HepG2 (cell line): ENCODE measurements around the gene ST6GALNAC6. TPM values are rescaled to one million over a fixed set of nuclear protein-coding genes. Genes with fewer than 3 reads are reported as not detected.

Source experiments
- ELF1 ChIP-seq: sonication (generic); formaldehyde crosslinking; IDR thresholded peaks from 2 replicates; pipeline ENCODE4 v1.4.0; 2020; ENCODE audit warnings: missing genetic modification reagents
- ETV6 ChIP-seq: sonication (generic); formaldehyde crosslinking; conservative IDR thresholded peaks from 2 replicates; pipeline ENCODE4 v1.4.0; 2020; ENCODE audit warnings: missing genetic modification reagents
- HES4 ChIP-seq: sonication (generic); formaldehyde crosslinking; IDR thresholded peaks from 2 replicates; pipeline ENCODE4 v1.9.0; 2021; ENCODE audit warnings: mild to moderate bottlenecking, missing genetic modification reagents, borderline replicate concordance
- HNRNPK ChIP-seq: fragments of 200-400 bp; formaldehyde crosslinking; IDR thresholded peaks from 2 replicates; pipeline ENCODE4 v1.6.1; 2018; ENCODE audit warnings: low read length, low read depth, moderate library complexity, mild to moderate bottlenecking; ENCODE audit not compliant: poor library complexity, severe bottlenecking
- HNRNPL ChIP-seq: fragments of 200-400 bp; formaldehyde crosslinking; IDR thresholded peaks from 2 replicates; pipeline ENCODE4 v1.6.1; 2017; ENCODE audit warnings: mild to moderate bottlenecking, low read depth, low read length
- KLF12 ChIP-seq: sonication (generic); formaldehyde crosslinking; IDR thresholded peaks from 2 replicates; pipeline ENCODE4 v1.4.0; 2020; ENCODE audit warnings: missing genetic modification reagents, borderline replicate concordance
- MLLT10 ChIP-seq: sonication (generic); formaldehyde crosslinking; IDR thresholded peaks from 2 replicates; pipeline ENCODE4 v1.4.0; 2020; ENCODE audit warnings: missing genetic modification reagents
- MXD4 ChIP-seq: IDR thresholded peaks from 2 replicates; pipeline ENCODE4 v1.6.1; 2016; ENCODE audit warnings: mild to moderate bottlenecking, missing biosample characterization, missing genetic modification reagents
- PATZ1 ChIP-seq: sonication (generic); formaldehyde crosslinking; IDR thresholded peaks from 2 replicates; pipeline ENCODE4 v1.4.0; 2020; ENCODE audit warnings: missing genetic modification reagents
- PHF20 ChIP-seq: sonication (generic); formaldehyde crosslinking; IDR thresholded peaks from 2 replicates; pipeline ENCODE4 v1.5.0; 2020; ENCODE audit warnings: mild to moderate bottlenecking, missing genetic modification reagents
- PHF8 ChIP-seq: sonication (generic); formaldehyde crosslinking; IDR thresholded peaks from 2 replicates; pipeline ENCODE4 v1.5.0; 2020; ENCODE audit warnings: missing genetic modification reagents
- XRCC5 ChIP-seq: fragments of 200-400 bp; formaldehyde crosslinking; optimal IDR thresholded peaks from 2 replicates; pipeline ENCODE3; 2017; ENCODE audit warnings: mild to moderate bottlenecking, low read length
- YEATS2 ChIP-seq: sonication (generic); formaldehyde crosslinking; IDR thresholded peaks from 2 replicates; pipeline ENCODE4 v1.4.0; 2020; ENCODE audit warnings: missing genetic modification reagents, borderline replicate concordance
- ZBTB25 ChIP-seq: IDR thresholded peaks from 2 replicates; pipeline ENCODE4 v1.6.1; 2018; ENCODE audit warnings: missing genetic modification reagents
- ZNF12 ChIP-seq: sonication (generic); formaldehyde crosslinking; IDR thresholded peaks from 2 replicates; pipeline ENCODE4 v1.5.0; 2020; ENCODE audit warnings: missing genetic modification reagents
- ZNF382 ChIP-seq: sonication (generic); formaldehyde crosslinking; IDR thresholded peaks from 2 replicates; pipeline ENCODE4 v1.5.0; 2020; ENCODE audit warnings: missing genetic modification reagents, mild to moderate bottlenecking, borderline replicate concordance
- ZNF530 ChIP-seq: sonication (generic); formaldehyde crosslinking; IDR thresholded peaks from 2 replicates; pipeline ENCODE4 v1.5.0; 2020; ENCODE audit warnings: low read depth, mild to moderate bottlenecking, missing genetic modification reagents
- ZNF549 ChIP-seq: sonication (generic); formaldehyde crosslinking; IDR thresholded peaks from 2 replicates; pipeline ENCODE4 v1.5.0; 2020; ENCODE audit warnings: missing genetic modification reagents
- ZNF614 ChIP-seq: IDR thresholded peaks from 2 replicates; pipeline ENCODE4 v1.6.1; 2018; ENCODE audit warnings: missing biosample characterization, missing genetic modification reagents, inconsistent platforms, borderline replicate concordance
- ZNF629 ChIP-seq: sonication (generic); formaldehyde crosslinking; conservative IDR thresholded peaks from 2 replicates; pipeline ENCODE4 v1.5.0; 2020; ENCODE audit warnings: missing genetic modification reagents
- ZSCAN30 ChIP-seq: sonication (generic); formaldehyde crosslinking; IDR thresholded peaks from 2 replicates; pipeline ENCODE4 v1.5.0; 2020; ENCODE audit warnings: mild to moderate bottlenecking, missing genetic modification reagents
- polyA plus RNA-seq, 8 experiments: library from polyadenylated mRNA; depleted of rRNA in 3 of 8; stranded (reverse) in 7 of 8; unstranded in 1 of 8; fragments of >200 nt; fragmentation: Illumina TruSeq in 4 of 8; extraction: Trizol in 4 of 8; gene quantifications; 2 replicates each; pipeline versions ENCODE4 v1.2.1 to v1.2.3, GENCODE V29; 2011 to 2016; ENCODE audit warnings: low read depth in 4 of 8, missing spikeins in 1 of 8, mixed read lengths in 1 of 8; ENCODE audit not compliant: insufficient read depth in 1 of 8
- total RNA-seq, 5 experiments: library from RNA; depleted of rRNA; stranded (reverse); fragments of >200 nt; fragmentation: Illumina TruSeq; extraction: Trizol; gene quantifications; 2 replicates each; pipeline ENCODE4 v1.2.3, GENCODE V29; 2016; ENCODE audit warnings: low read depth in 1 of 5
- TF ChIP-seq, protein P1 (sequence below): sonication (generic); formaldehyde crosslinking; IDR thresholded peaks from 2 replicates; pipeline ENCODE4 v1.4.0; 2020; ENCODE audit warnings: missing genetic modification reagents

Gene ST6GALNAC6
- total and polyA plus RNA-seq, 2 of the 13 experiments (the other 11 are each of a cell fraction or from before 2014, with no cell fraction given) = 18.5 to 65.4 TPM

DNA sequence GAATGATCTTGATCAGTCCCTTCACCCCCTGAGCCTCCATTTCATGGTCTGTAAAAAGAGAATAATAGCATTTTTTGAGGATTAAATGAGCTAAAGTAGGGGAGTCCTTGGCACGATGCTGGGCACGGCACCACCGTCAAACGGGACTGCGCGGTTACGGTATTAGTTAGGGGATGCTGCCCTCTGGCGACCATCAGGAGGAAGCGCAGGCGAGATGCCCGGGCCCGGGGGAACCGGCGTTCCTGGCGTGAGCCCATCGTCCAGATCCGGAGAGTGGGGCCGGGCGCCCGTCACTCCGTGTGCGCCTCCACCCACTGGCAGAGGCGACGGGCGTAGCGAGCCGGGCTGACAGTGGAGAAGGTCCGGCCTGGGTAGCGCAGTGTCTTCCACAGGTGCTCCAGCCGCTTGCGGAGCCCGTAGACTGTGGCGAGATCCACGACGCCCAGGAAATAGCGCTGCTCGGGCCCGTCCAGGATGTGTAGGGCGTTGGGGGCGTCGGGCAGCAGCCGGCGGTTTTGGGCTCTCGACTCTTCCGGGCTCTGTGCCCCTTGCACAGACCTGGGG is 22.2 kb upstream of the ST6GALNAC6 start (continued):
- TF ChIP-seq ZBTB25 (CRISPR knock-in tag) (no peak), PATZ1 (CRISPR knock-in tag) (no peak), KLF12 (no peak), ETV6 (CRISPR knock-in tag) (no peak), ZNF12 (CRISPR knock-in tag) (no peak), ZNF530 (no peak), MLLT10 (no peak), XRCC5 (peak; percentile 47), HNRNPL (0 out of 2 replicates have a peak, but pooled peaks have one; percentile 18), ZNF614 (CRISPR knock-in tag) (no peak), YEATS2 (CRISPR knock-in tag) (peak; percentile 15; the same call in 1 of the 2 replicates), HES4 (no peak), ZNF549 (CRISPR knock-in tag) (no peak), ELF1 (CRISPR knock-in tag) (0 out of 2 replicates have a peak, but pooled peaks have one; percentile 29), ZNF382 (CRISPR knock-in tag) (no peak), PHF20 (CRISPR knock-in tag) (no peak), MXD4 (CRISPR knock-in tag) (0 out of 2 replicates have a peak, but pooled peaks have one; percentile 21), PHF8 (no peak; the same call in 1 of the 2 replicates), ZNF629 (CRISPR knock-in tag) (peak; percentile 97), ZSCAN30 (CRISPR knock-in tag) (no peak), HNRNPK (no peak)
- TF ChIP-seq, protein P1, sequence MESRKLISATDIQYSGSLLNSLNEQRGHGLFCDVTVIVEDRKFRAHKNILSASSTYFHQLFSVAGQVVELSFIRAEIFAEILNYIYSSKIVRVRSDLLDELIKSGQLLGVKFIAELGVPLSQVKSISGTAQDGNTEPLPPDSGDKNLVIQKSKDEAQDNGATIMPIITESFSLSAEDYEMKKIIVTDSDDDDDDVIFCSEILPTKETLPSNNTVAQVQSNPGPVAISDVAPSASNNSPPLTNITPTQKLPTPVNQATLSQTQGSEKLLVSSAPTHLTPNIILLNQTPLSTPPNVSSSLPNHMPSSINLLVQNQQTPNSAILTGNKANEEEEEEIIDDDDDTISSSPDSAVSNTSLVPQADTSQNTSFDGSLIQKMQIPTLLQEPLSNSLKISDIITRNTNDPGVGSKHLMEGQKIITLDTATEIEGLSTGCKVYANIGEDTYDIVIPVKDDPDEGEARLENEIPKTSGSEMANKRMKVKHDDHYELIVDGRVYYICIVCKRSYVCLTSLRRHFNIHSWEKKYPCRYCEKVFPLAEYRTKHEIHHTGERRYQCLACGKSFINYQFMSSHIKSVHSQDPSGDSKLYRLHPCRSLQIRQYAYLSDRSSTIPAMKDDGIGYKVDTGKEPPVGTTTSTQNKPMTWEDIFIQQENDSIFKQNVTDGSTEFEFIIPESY = peak; percentile 24; the same call in 1 of the 2 replicates
